GM06990 (cell line): ENCODE results near the gene ST6GAL1.

Source experiments
- DNase-seq: peaks from one replicate; pipeline ENCODE4 v3.0.0-alpha.2; 2011; ENCODE audit not compliant: insufficient read length; ENCODE audit errors: extremely low read depth
- H3K27me3 ChIP-seq: replicated peaks from 2 replicates; pipeline ENCODE4 v1.6.0; 2011; ENCODE audit warnings: low read length; ENCODE audit not compliant: control insufficient read depth, insufficient read depth
- H3K36me3 ChIP-seq: 2 replicates; pipeline ENCODE4 v1.5.1; 2011; ENCODE audit warnings: low read length; ENCODE audit not compliant: control insufficient read depth, insufficient read depth
- H3K4me3 ChIP-seq: replicated peaks from 2 replicates; pipeline ENCODE4 v1.5.1; 2011; ENCODE audit warnings: low read depth, mild to moderate bottlenecking, control low read depth, low read length
- CTCF ChIP-seq: IDR thresholded peaks from 2 replicates; pipeline ENCODE4 v1.5.1; 2011; ENCODE audit warnings: low read length, control low read depth, mild to moderate bottlenecking, inconsistent platforms; ENCODE audit not compliant: insufficient read depth, poor library complexity, severe bottlenecking

ST6GAL1 gene

GRCh38 chr3:187068787-187069186, 138.5 kb downstream of the ST6GAL1 start:
- Histone ChIP-seq H3K27me3 (no peaks in the 10 kb centered on the region), H3K36me3 (peaks cover 25% of the 10 kb centered on the region)
- no peak for DNase-seq

GRCh38 chr3:187069857-187070516, 139.7 kb downstream of the ST6GAL1 start:
- Histone ChIP-seq H3K27me3 (no peaks in the 10 kb centered on the region), H3K36me3 (peaks cover 34% of the 10 kb centered on the region), H3K4me3 (no peak overlapping the region)
- TF ChIP-seq CTCF = no peak
- no peak for DNase-seq

More at GRCh38 chr3:187068787-187069186, 138.5 kb downstream of the ST6GAL1 start:
- TF ChIP-seq CTCF = no peak
- H3K4me3 ChIP-seq = no peak overlapping the region

GRCh38 chr3:187072102-187072501, 141.8 kb downstream of the ST6GAL1 start:
- Histone ChIP-seq H3K27me3 (no peaks in the 10 kb centered on the region), H3K36me3 (peaks cover 51% of the 10 kb centered on the region), H3K4me3 (no peak overlapping the region)
- TF ChIP-seq CTCF = peak; percentile 16
- no peak for DNase-seq

GRCh38 chr3:187072511-187072910, 142.2 kb downstream of the ST6GAL1 start:
- H3K36me3 ChIP-seq = peaks cover 54% of the 10 kb centered on the region
- TF ChIP-seq CTCF = no peak
- no peak for DNase-seq
- H3K27me3 ChIP-seq = no peaks in the 10 kb centered on the region
- no peak overlapping the region for H3K4me3 ChIP-seq

GRCh38 chr3:187073581-187074098, 143.3 kb downstream of the ST6GAL1 start:
- no peaks in the 10 kb centered on the region for H3K27me3 ChIP-seq
- TF ChIP-seq CTCF = no peak
- no peak for DNase-seq
- H3K36me3 ChIP-seq = peaks cover 57% of the 10 kb centered on the region
- no peak overlapping the region for H3K4me3 ChIP-seq
